HG03196 (cell line): Measurements from ENCODE around the gene SYS1.

Source experiments
- ATAC-seq: cut with Tn5 transposase; IDR thresholded peaks from one replicate; pipeline ENCODE4 v1.9.1; 2021; ENCODE audit not compliant: unreplicated experiment

Gene SYS1

DNA sequence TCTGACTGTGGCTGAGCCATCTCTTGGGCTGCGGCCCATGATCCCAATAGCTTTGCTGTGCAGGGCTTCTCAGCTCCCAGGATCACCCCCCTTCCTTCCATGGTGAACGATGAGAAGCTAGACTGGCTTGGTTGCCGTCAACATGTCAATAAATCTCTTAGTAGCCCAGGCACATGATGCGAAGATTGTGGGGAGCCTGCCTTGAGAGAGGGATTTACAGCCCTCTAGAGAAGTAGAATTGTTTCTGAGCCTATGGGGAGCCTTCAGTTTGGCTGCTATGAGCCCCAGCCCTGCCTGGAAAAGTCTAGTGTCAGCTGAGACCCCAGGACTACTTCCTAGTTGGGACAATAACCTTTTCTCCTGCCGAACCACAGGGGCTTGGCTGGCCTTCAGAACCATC, 49.7 kb downstream of the SYS1 start:
- no peak for ATAC-seq

DNA sequence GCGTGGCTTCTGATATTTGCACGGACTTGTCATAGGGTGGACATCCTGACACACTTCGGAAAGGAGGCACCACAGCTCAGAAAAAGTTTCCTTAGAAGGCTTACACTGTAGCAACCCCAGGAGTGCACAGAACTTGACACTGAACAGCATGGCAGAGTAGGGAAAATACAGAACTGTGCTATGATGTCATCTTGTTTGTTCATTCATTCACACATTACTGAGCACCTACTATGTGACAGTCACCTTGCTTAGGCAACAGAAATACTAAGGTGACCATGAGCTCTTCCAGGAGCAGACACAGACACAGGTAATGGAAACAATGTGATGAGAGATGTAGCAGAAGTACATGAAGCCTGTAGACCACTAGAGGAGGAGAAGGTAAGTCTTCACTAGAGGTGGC, 50.5 kb downstream of the SYS1 start:
- ATAC-seq = no peak

DNA sequence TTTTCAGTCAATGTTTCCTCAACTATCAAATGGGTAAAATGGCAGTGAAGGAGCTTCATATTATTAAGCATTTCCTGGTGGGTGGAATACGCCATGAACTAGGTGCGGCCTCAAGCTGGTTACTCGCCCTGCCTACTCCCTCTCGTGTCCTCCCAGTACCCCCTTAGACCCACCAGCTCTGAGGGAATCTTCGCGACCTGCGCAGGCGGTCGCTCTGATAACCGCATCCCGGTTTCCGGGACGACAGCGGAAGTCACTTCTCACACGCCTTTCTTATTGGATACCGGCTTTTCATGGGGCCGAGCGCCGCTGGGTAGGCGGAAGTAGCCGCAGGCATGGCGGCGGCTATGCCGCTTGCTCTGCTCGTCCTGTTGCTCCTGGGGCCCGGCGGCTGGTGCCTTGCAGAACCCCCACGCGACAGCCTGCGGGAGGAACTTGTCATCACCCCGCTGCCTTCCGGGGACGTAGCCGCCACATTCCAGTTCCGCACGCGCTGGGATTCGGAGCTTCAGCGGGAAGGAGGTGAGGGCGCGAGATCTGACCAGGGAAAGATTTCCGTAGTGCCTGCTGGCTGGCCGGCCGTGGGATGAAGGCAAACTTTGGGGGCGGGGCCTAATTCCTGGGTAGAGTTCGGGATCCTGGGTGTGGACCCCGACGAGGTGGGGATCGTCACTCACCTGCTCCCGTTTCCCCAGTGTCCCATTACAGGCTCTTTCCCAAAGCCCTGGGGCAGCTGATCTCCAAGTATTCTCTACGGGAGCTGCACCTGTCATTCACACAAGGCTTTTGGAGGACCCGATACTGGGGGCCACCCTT, 53.1 kb downstream of the SYS1 start, which contains the start of gene PIGT:
Gene PIGT (plus strand): TSS at position 320 of the 816 bp plus-strand sequence. CDS start 16 bp downstream, at position 336.
- peak; percentile 69 for ATAC-seq

DNA sequence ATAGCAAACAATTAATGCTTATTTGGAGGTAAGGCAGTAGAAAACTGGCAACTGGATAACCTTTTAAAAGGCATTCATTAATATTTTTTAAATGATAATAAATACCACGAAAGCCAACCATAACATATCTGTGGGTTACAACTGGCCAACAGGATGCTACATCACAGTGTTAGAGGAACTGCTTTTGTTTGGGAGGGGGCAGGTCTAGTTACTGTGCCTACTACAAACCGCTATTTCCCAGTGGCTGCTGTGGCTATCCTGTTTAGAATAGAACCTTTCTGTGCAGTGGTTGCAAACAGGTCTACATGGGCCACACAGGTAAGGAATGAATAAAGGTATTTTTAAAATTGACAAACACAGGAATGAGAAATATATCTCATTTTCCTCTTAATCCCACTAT, 54.0 kb downstream of the SYS1 start:
- ATAC-seq = no peak
